HEK293 (cell line): Measurements from ENCODE around the gene ZNF316.

ENCODE experiments used
- CTCF ChIA-PET: fragments of 350-600 bp; formaldehyde crosslinking; extraction: SDS; loops from one replicate; lab custom pipeline; 2021; ENCODE audit warnings: antibody characterized with exemption; lab: Yijun Ruan, JAX
- POLR2A ChIA-PET: fragments of 300-600 bp; formaldehyde crosslinking; extraction: SDS; loops from one replicate; lab custom pipeline; 2020; ENCODE audit warnings: antibody characterized with exemption, inconsistent platforms; lab: Yijun Ruan, JAX
- H3K27ac ChIP-seq: fragments of 200-500 bp; sonication (Bioruptor generic); 2 replicates; pipeline ENCODE4 v1.5.1; 2014; ENCODE audit warnings: low read depth, low read length, control low read depth, inconsistent platforms; ENCODE audit errors: extremely low read depth
- H3K36me3 ChIP-seq, 2 experiments: fragments of 200-500 bp in 1 of 2; sonication (Bioruptor generic) in 1 of 2; 1 replicate in 1 of 2; 2 replicates in 1 of 2; pipeline ENCODE4 v1.5.1; 2014 to 2017; ENCODE audit warnings: inconsistent platforms in 2 of 2, low read length in 2 of 2; ENCODE audit not compliant: control insufficient read depth in 2 of 2, insufficient read depth in 1 of 2
- H3K4me1 ChIP-seq: fragments of 200-500 bp; sonication (Bioruptor generic); 2 replicates; pipeline ENCODE4 v1.5.1; 2014; ENCODE audit warnings: mild to moderate bottlenecking, low read length, inconsistent platforms; ENCODE audit not compliant: control insufficient read depth, insufficient read depth
- H3K4me3 ChIP-seq: 2 replicates; pipeline ENCODE4 v1.5.1; 2011; ENCODE audit warnings: low read depth, mild to moderate bottlenecking, control low read depth, low read length, moderate library complexity
- H3K9me3 ChIP-seq: fragments of 200-500 bp; sonication (Bioruptor generic); 2 replicates; pipeline ENCODE4 v1.5.1; 2014; ENCODE audit warnings: low read depth, low read length, inconsistent platforms; ENCODE audit not compliant: control insufficient read depth, insufficient read depth
- EGR2 ChIP-seq: fragments of 450-650 bp; formaldehyde crosslinking; IDR thresholded peaks from 2 replicates; pipeline ENCODE4 v1.5.1; 2016; ENCODE audit warnings: low read depth, missing biosample characterization, missing genetic modification characterization
- GLI4 ChIP-seq: fragments of 450-650 bp; formaldehyde crosslinking; IDR thresholded peaks from 2 replicates; pipeline ENCODE4 v1.5.1; 2016; ENCODE audit warnings: missing biosample characterization, missing genetic modification characterization
- KLF1 ChIP-seq: fragments of 450-650 bp; formaldehyde crosslinking; IDR thresholded peaks from 2 replicates; pipeline ENCODE4 v1.5.1; 2016; ENCODE audit warnings: missing biosample characterization, missing genetic modification characterization
- MYNN ChIP-seq: fragments of 450-650 bp; formaldehyde crosslinking; IDR thresholded peaks from 2 replicates; pipeline ENCODE4 v1.5.1; 2016; ENCODE audit warnings: missing biosample characterization, missing genetic modification characterization, borderline replicate concordance
- ZFHX2 ChIP-seq: fragments of 450-650 bp; formaldehyde crosslinking; conservative IDR thresholded peaks from 2 replicates; pipeline ENCODE4 v1.5.1; 2016; ENCODE audit warnings: missing biosample characterization, missing genetic modification characterization
- ZNF155 ChIP-seq: fragments of 450-650 bp; formaldehyde crosslinking; IDR thresholded peaks from 2 replicates; pipeline ENCODE4 v1.5.1; 2016; ENCODE audit warnings: missing biosample characterization, missing genetic modification characterization
- ZNF214 ChIP-seq: fragments of 450-650 bp; formaldehyde crosslinking; IDR thresholded peaks from 2 replicates; pipeline ENCODE4 v1.5.1; 2017; ENCODE audit warnings: missing biosample characterization, mild to moderate bottlenecking, missing genetic modification characterization, borderline replicate concordance
- ZNF23 ChIP-seq: fragments of 450-650 bp; formaldehyde crosslinking; IDR thresholded peaks from 2 replicates; pipeline ENCODE4 v1.5.1; 2016; ENCODE audit warnings: missing biosample characterization, missing genetic modification characterization, borderline replicate concordance
- ZNF302 ChIP-seq: fragments of 450-650 bp; formaldehyde crosslinking; IDR thresholded peaks from 2 replicates; pipeline ENCODE4 v1.5.1; 2016; ENCODE audit warnings: missing biosample characterization, missing genetic modification characterization, low read depth
- ZNF37A ChIP-seq: fragments of 450-650 bp; IDR thresholded peaks from 2 replicates; pipeline ENCODE4 v1.5.1; 2018; ENCODE audit warnings: missing biosample characterization, missing genetic modification characterization
- ZNF48 ChIP-seq: fragments of 450-650 bp; formaldehyde crosslinking; IDR thresholded peaks from 2 replicates; pipeline ENCODE4 v1.5.1; 2016; ENCODE audit warnings: missing biosample characterization, missing genetic modification characterization
- ZNF658 ChIP-seq: fragments of 450-650 bp; formaldehyde crosslinking; IDR thresholded peaks from 2 replicates; pipeline ENCODE4; 2016; ENCODE audit warnings: missing biosample characterization, missing genetic modification characterization
- TF ChIP-seq, protein P1 (sequence below): fragments of 450-650 bp; IDR thresholded peaks from 2 replicates; pipeline ENCODE4 v1.5.1; 2018; ENCODE audit warnings: missing biosample characterization, missing genetic modification characterization
- TF ChIP-seq, protein P2 (sequence below): fragments of 450-650 bp; formaldehyde crosslinking; IDR thresholded peaks from 2 replicates; pipeline ENCODE4; 2016; ENCODE audit warnings: missing biosample characterization, missing genetic modification characterization
- TF ChIP-seq, protein P3 (sequence below): fragments of 450-650 bp; formaldehyde crosslinking; IDR thresholded peaks from 2 replicates; pipeline ENCODE4 v1.5.1; 2017; ENCODE audit warnings: missing biosample characterization, missing genetic modification characterization
- TF ChIP-seq, protein P4 (sequence below): fragments of 450-650 bp; formaldehyde crosslinking; IDR thresholded peaks from 2 replicates; pipeline ENCODE4 v1.5.1; 2016; ENCODE audit warnings: missing biosample characterization, missing genetic modification characterization, borderline replicate concordance
- TF ChIP-seq, protein P5 (sequence below): fragments of 450-650 bp; formaldehyde crosslinking; IDR thresholded peaks from 2 replicates; pipeline ENCODE4 v1.5.1; 2016; ENCODE audit warnings: missing biosample characterization, missing genetic modification characterization

Gene ZNF316

DNA sequence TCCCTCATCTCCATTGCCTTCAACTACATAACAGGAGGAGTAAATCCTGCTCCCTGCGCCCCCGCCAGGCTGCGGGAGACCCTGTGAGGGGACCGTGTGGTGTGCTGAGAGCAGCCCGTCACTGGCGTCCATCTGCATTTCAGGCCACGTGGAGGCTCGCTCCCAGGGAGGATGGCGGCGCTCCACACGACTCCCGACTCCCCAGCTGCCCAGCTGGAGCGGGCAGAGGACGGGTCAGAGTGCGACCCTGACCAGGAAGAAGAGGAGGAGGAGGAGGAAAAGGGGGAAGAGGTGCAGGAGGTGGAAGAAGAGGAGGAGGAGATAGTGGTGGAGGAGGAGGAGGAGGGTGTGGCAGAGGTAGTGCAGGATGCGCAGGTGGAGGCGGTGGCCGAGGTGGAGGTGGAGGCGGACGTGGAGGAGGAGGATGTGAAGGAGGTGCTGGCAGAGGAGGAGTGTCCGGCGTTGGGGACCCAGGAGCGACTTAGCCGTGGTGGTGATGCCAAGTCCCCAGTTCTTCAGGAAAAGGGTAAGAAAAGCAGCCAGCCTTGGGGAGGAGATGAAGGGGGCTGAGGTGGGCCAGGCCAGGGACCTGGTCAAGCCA, 5.2 kb downstream of the ZNF316 start:
- no peak for TF ChIP-seq ZNF23 (tag by site-specific recombination)
- peak; percentile 83 for TF ChIP-seq EGR2 (tag by site-specific recombination)
- TF ChIP-seq ZNF302 (tag by site-specific recombination): no peak
- TF ChIP-seq ZFHX2 (tag by site-specific recombination): peak; percentile 70
- no peak for TF ChIP-seq ZNF48
- Histone ChIP-seq H3K27ac (no peak overlapping the region), H3K4me3 (no peak overlapping the region), H3K4me1 (no peaks in the 10 kb centered on the region), H3K36me3 (peaks cover 0 to 78% of the 10 kb centered on the region in 2 experiments; a peak in 2 of 3 replicates), H3K9me3 (no peaks in the 10 kb centered on the region)
- CTCF ChIA-PET: no interaction called here
- POLR2A ChIA-PET: no interaction called here

DNA sequence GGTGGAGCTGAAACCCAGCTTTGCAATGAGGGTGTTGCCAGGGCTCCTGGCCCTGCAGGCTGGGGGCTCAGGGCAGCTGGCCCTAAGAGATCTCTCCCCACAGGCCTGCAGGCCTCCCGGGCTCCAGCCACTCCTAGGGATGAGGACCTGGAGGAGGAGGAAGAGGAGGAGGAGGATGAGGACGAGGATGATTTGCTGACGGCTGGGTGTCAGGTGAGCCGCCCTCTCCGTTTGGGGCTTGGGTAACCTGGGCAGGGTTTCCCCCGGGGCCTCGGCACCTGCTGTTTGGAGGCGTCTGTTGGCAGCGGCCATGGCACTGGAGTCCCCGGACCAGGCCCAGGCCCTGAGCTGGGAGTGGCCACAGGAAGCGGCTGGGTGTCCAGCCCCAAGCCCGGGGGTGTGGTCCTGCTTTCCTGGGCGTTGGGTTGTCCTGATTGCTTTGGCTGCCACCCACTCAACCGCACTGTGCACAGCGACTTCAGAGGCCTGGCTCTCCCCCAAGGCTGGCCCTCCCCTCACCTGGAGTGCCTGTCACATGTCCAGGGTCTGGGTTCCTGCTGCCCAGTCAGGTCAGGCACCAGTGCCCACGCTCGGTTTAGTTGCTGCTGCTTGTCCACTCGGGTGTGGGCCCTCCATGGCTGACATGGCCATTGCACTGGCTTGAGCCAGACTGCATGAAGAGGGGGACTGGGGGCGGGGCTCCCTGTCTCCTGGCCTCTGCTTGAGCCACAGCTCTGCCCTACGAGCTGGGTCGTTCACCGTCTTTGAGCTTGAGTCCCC, 5.9 kb downstream of the ZNF316 start:
- no peak overlapping the region for H3K27ac ChIP-seq
- H3K4me1 ChIP-seq: no peaks in the 10 kb centered on the region
- no peak overlapping the region for H3K4me3 ChIP-seq
- H3K9me3 ChIP-seq: no peaks in the 10 kb centered on the region
- no peak for TF ChIP-seq ZNF155 (tag by site-specific recombination)
- TF ChIP-seq ZNF37A (tag by site-specific recombination): no peak
- TF ChIP-seq, protein P1, sequence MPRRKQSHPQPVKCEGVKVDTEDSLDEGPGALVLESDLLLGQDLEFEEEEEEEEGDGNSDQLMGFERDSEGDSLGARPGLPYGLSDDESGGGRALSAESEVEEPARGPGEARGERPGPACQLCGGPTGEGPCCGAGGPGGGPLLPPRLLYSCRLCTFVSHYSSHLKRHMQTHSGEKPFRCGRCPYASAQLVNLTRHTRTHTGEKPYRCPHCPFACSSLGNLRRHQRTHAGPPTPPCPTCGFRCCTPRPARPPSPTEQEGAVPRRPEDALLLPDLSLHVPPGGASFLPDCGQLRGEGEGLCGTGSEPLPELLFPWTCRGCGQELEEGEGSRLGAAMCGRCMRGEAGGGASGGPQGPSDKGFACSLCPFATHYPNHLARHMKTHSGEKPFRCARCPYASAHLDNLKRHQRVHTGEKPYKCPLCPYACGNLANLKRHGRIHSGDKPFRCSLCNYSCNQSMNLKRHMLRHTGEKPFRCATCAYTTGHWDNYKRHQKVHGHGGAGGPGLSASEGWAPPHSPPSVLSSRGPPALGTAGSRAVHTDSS: peak; percentile 62
- TF ChIP-seq, protein P2, sequence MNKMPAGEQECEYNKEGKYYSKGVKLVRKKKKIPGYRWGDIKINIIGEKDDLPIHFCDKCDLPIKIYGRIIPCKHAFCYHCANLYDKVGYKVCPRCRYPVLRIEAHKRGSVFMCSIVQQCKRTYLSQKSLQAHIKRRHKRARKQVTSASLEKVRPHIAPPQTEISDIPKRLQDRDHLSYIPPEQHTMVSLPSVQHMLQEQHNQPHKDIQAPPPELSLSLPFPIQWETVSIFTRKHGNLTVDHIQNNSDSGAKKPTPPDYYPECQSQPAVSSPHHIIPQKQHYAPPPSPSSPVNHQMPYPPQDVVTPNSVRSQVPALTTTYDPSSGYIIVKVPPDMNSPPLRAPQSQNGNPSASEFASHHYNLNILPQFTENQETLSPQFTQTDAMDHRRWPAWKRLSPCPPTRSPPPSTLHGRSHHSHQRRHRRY (tag by site-specific recombination): no peak
- no peak for TF ChIP-seq MYNN
- 0 out of 2 replicates have a peak, but pooled peaks have one; percentile 11 for TF ChIP-seq KLF1 (tag by site-specific recombination)
- TF ChIP-seq GLI4: no peak
- CTCF ChIA-PET: no interaction called here
- H3K36me3 ChIP-seq: peaks cover 0 to 85% of the 10 kb centered on the region in 2 experiments; a peak in 2 of 3 replicates
- POLR2A ChIA-PET: no interaction called here

DNA sequence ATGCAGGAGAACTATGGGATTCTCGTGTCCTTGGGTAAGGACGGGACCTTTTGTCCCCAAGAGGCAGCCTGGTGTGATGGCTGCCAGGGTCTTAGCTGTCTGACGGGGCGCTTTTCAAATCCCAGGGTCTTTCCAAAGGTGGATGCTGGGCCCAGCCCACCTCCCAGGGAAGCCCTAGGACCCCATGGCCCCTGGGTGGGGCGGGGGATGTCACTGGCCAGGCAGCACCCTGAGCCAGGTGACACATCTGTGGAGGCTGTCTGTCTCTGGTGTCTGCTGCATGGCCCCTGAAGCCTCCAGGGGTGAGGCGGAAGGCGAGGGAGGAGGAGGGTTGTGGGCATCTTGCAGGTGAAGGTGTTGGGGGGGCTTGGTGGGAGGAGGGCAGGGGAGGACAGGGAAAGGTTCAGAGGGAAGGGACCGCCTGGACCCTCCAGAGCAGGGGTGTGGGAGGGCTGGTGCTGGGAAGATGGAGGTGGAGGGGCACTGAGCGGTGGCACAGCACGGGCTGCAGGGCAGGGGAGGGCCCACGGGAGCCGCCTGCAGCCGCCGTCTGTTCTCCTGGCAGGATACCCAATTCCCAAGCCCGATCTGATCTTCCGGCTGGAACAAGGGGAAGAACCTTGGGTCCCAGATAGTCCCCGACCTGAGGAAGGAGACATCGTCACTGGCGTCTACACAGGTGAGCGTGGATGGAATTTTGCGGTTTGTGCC, 7.0 kb downstream of the ZNF316 start:
- POLR2A ChIA-PET: no interaction called here
- CTCF ChIA-PET: interaction anchor here (0.7 kb wide), 1 partner anchor 59 kb away, joined by 4 read pairs; no protein-coding TSS in a partner anchor
- peaks cover 0 to 93% of the 10 kb centered on the region in 2 experiments; a peak in 2 of 3 replicates for H3K36me3 ChIP-seq
- no peak for TF ChIP-seq ZNF214
- TF ChIP-seq, protein P3, sequence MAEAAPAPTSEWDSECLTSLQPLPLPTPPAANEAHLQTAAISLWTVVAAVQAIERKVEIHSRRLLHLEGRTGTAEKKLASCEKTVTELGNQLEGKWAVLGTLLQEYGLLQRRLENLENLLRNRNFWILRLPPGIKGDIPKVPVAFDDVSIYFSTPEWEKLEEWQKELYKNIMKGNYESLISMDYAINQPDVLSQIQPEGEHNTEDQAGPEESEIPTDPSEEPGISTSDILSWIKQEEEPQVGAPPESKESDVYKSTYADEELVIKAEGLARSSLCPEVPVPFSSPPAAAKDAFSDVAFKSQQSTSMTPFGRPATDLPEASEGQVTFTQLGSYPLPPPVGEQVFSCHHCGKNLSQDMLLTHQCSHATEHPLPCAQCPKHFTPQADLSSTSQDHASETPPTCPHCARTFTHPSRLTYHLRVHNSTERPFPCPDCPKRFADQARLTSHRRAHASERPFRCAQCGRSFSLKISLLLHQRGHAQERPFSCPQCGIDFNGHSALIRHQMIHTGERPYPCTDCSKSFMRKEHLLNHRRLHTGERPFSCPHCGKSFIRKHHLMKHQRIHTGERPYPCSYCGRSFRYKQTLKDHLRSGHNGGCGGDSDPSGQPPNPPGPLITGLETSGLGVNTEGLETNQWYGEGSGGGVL (tag by site-specific recombination): no peak
- TF ChIP-seq, protein P4, sequence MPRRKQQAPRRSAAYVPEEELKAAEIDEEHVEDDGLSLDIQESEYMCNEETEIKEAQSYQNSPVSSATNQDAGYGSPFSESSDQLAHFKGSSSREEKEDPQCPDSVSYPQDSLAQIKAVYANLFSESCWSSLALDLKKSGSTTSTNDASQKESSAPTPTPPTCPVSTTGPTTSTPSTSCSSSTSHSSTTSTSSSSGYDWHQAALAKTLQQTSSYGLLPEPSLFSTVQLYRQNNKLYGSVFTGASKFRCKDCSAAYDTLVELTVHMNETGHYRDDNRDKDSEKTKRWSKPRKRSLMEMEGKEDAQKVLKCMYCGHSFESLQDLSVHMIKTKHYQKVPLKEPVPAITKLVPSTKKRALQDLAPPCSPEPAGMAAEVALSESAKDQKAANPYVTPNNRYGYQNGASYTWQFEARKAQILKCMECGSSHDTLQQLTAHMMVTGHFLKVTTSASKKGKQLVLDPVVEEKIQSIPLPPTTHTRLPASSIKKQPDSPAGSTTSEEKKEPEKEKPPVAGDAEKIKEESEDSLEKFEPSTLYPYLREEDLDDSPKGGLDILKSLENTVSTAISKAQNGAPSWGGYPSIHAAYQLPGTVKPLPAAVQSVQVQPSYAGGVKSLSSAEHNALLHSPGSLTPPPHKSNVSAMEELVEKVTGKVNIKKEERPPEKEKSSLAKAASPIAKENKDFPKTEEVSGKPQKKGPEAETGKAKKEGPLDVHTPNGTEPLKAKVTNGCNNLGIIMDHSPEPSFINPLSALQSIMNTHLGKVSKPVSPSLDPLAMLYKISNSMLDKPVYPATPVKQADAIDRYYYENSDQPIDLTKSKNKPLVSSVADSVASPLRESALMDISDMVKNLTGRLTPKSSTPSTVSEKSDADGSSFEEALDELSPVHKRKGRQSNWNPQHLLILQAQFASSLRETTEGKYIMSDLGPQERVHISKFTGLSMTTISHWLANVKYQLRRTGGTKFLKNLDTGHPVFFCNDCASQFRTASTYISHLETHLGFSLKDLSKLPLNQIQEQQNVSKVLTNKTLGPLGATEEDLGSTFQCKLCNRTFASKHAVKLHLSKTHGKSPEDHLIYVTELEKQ (tag by site-specific recombination): no peak
- TF ChIP-seq, protein P5, sequence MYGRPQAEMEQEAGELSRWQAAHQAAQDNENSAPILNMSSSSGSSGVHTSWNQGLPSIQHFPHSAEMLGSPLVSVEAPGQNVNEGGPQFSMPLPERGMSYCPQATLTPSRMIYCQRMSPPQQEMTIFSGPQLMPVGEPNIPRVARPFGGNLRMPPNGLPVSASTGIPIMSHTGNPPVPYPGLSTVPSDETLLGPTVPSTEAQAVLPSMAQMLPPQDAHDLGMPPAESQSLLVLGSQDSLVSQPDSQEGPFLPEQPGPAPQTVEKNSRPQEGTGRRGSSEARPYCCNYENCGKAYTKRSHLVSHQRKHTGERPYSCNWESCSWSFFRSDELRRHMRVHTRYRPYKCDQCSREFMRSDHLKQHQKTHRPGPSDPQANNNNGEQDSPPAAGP (tag by site-specific recombination): no peak
- no peak for TF ChIP-seq ZNF658 (tag by site-specific recombination)

More for the DNA sequence above, 7.0 kb downstream of the ZNF316 start:
- Histone ChIP-seq H3K4me3 (no peak overlapping the region), H3K9me3 (no peaks in the 10 kb centered on the region), H3K4me1 (no peaks in the 10 kb centered on the region), H3K27ac (no peak overlapping the region)
